Subcutaneous adipose tissue (tissue), 4 donors: ENCODE data around the gene AKAP6. TPM values are rescaled to one million over a fixed set of nuclear protein-coding genes. Genes with fewer than 3 reads are reported as not detected.

Experiments used
- CTCF ChIP-seq: fragments of 450-650 bp; IDR thresholded peaks from one replicate; pipeline ENCODE4 v1.5.1; 2016; ENCODE audit warnings: low read depth, mild to moderate bottlenecking, control low read depth, antibody characterized with exemption, moderate library complexity
- total RNA-seq, 4 donors: library from RNA; depleted of rRNA; stranded (reverse); fragments of >200 nt; gene quantifications; one replicate each; pipeline ENCODE4 v1.1.0, GENCODE V29; 2016

The AKAP6 gene
- total RNA-seq, 4 donors from 2014 or later = 0.65 to 6.5 (median 1.2) TPM

GRCh38 chr14:32786886-32787285 lies 457.8 kb downstream of the AKAP6 start:
- no peak for TF ChIP-seq CTCF

- no peak for TF ChIP-seq CTCF
Observed at GRCh38 chr14:32800320-32800719, 471.2 kb downstream of the AKAP6 start.

GRCh38 chr14:32802295-32802694 lies 473.2 kb downstream of the AKAP6 start:
- no peak for TF ChIP-seq CTCF

GRCh38 chr14:32805979-32806378 lies 476.9 kb downstream of the AKAP6 start:
- TF ChIP-seq CTCF = no peak

GRCh38 chr14:32808644-32809043 lies 479.5 kb downstream of the AKAP6 start:
- TF ChIP-seq CTCF = no peak

GRCh38 chr14:32809255-32809654 lies 480.2 kb downstream of the AKAP6 start:
- no peak for TF ChIP-seq CTCF

GRCh38 chr14:32813401-32813800 lies 484.3 kb downstream of the AKAP6 start:
- no peak for TF ChIP-seq CTCF
